Endothelial cell of umbilical vein (primary cell): ENCODE data around the gene HK1.

Experiments used
- CTCF ChIP-seq, 2 donors: IDR thresholded peaks; 1 replicate in 1 of 2; 2 replicates in 1 of 2; pipeline ENCODE4 v1.5.1; 2011; ENCODE audit warnings: low read length in 2 of 2, mild to moderate bottlenecking in 2 of 2, moderate library complexity in 2 of 2, control low read depth in 1 of 2, inconsistent platforms in 1 of 2, low read depth in 1 of 2; ENCODE audit not compliant: insufficient read depth in 1 of 2; ENCODE audit errors: extremely low read depth in 1 of 2
- EZH2 ChIP-seq: IDR thresholded peaks from 2 replicates; pipeline ENCODE4 v1.6.1; 2012; ENCODE audit warnings: borderline replicate concordance, low read depth, mild to moderate bottlenecking, moderate library complexity, low read length, inconsistent platforms; ENCODE audit not compliant: severe bottlenecking
- POLR2A ChIP-seq: IDR thresholded peaks from 2 replicates; pipeline ENCODE4 v1.6.1; 2012; ENCODE audit warnings: low read depth, mild to moderate bottlenecking, control low read depth, low read length
- POLR2AphosphoS5 ChIP-seq: IDR thresholded peaks from 2 replicates; pipeline ENCODE4 v1.6.1; 2012; ENCODE audit warnings: low read depth, mild to moderate bottlenecking, control low read depth, low read length, moderate library complexity; ENCODE audit not compliant: insufficient read depth

GRCh38 chr10:69343905-69344304 lies 65.6 kb downstream of the HK1 start:
- TF ChIP-seq CTCF (IDR thresholded peaks at IDR 0.05; ENCODE audit: extremely low read depth in 1 of 2, insufficient read depth in 1 of 2, low read depth in 1 of 2, low read length in 2 of 2) (no peak), EZH2 (no peak), POLR2AphosphoS5 (no peak), POLR2A (no peak)
